ENCODE measurements around the gene PCDHGB4.
"Not testable (repeated sequence)": the region's sequence is repeated elsewhere in the genome, so short reads cannot be mapped to it uniquely, and the experiment has no call there.

PCDHGB4 gene

DNA sequence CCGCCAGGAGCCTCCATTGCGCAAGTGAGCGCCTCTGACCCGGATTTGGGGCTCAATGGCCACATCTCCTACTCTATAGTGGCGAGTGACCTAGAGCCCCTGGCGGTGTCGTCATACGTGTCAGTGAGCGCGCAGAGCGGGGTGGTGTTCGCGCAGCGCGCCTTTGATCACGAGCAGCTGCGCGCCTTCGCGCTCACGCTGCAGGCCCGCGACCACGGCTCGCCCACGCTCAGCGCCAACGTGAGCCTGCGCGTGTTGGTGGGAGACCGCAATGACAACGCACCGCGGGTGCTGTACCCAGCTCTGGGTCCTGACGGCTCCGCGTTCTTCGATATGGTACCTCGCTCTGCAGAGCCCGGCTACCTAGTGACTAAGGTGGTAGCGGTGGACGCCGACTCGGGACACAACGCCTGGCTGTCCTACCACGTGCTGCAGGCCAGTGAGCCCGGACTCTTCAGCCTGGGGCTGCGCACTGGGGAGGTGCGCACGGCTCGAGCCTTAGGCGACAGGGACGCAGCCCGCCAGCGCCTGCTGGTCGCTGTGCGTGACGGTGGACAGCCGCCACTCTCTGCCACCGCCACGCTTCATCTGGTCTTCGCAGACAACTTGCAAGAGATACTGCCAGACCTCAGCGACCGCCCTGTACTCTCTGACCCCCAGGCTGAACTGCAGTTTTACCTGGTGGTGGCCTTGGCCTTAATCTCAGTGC lies 22.3 kb downstream of the PCDHGB4 start:
- H3K4me3 ChIP-seq (ENCODE audit: low read depth, low read length) = no peak overlapping the region
- no peak for TF ChIP-seq CTCF (conservative IDR thresholded peaks at IDR 0.05; ENCODE audit: low read depth, low read length)
- DNase-seq (ENCODE audit: low read depth) = no peak

DNA sequence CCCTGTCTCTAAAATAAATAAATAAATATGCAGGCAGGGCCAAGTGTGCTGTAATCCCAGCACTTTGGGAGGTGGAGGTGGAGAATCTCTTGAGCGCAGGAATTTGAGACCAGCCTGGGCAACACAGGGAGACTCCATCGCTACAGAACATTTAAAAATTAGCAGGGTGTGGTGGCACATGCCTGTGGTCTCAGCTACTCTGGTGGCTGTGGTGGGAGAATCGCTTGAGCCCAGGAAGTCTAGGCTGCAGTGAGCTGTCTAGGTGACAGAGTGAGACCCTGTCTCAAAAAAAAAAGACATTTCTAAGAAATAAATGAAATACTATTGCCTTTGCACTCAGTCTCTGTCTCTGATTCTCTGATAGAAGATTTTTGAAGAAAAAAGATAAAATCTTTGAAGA lies 24.1 kb downstream of the PCDHGB4 start:
- no peak for DNase-seq (ENCODE audit: low read depth)
- TF ChIP-seq CTCF (conservative IDR thresholded peaks at IDR 0.05; ENCODE audit: low read depth, low read length) = no peak
- no peak overlapping the region for H3K4me3 ChIP-seq (ENCODE audit: low read depth, low read length)

DNA sequence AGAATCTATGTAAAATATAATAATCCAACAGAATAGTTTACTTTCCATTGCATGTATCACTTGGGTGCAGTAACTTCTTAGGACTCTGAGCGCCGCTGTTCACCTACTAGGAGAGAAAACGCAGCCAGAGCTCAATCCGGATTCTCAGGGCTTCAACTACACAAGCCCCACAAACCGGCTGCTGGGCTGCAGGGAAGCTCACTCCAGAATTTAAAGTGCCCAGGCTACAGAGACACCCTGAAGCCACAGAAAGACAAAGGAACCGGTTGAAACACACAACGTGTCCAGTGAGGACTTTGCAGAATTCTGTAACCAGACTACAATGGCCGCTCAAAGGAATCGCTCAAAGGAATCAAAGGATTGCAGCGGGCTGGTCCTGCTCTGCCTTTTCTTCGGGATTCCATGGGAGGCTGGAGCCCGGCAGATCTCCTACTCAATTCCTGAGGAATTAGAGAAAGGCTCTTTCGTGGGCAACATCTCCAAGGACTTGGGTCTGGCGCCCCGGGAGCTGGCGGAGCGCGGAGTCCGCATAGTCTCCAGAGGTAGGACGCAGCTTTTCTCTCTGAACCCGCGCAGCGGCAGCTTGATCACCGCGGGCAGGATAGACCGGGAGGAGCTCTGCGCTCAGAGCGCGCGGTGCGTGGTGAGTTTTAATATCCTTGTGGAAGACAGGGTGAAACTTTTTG lies 25.5 kb downstream of the PCDHGB4 start, which contains the start of gene PCDHGA10:
Gene PCDHGA10 (plus strand): TSS at position 134 of the 686 bp plus-strand sequence. CDS start 189 bp downstream, at position 323.
- peak within 1 kb of the TSS; percentile 57 for H3K4me3 ChIP-seq (ENCODE audit: low read depth, low read length)
- peak; percentile 75 for TF ChIP-seq CTCF (conservative IDR thresholded peaks at IDR 0.05; ENCODE audit: low read depth, low read length)
- peak; percentile 83 for DNase-seq (ENCODE audit: low read depth)

GRCh38 chr5:141413540-141414069 lies 26.1 kb downstream of the PCDHGB4 start:
- no peak for DNase-seq (ENCODE audit: low read depth)
- peak overlapping the region; percentile 57 for H3K4me3 ChIP-seq (ENCODE audit: low read depth, low read length)
- TF ChIP-seq CTCF (conservative IDR thresholded peaks at IDR 0.05; ENCODE audit: low read depth, low read length) = no peak

GRCh38 chr5:141414548-141415274 lies 27.2 kb downstream of the PCDHGB4 start:
- not testable (repeated sequence) for H3K4me3 ChIP-seq (ENCODE audit: low read depth, low read length); DNase-seq (ENCODE audit: low read depth)

- not testable (repeated sequence) for H3K4me3 ChIP-seq (ENCODE audit: low read depth, low read length); DNase-seq (ENCODE audit: low read depth)
Measured at GRCh38 chr5:141415275-141415618, 27.7 kb downstream of the PCDHGB4 start.

DNA sequence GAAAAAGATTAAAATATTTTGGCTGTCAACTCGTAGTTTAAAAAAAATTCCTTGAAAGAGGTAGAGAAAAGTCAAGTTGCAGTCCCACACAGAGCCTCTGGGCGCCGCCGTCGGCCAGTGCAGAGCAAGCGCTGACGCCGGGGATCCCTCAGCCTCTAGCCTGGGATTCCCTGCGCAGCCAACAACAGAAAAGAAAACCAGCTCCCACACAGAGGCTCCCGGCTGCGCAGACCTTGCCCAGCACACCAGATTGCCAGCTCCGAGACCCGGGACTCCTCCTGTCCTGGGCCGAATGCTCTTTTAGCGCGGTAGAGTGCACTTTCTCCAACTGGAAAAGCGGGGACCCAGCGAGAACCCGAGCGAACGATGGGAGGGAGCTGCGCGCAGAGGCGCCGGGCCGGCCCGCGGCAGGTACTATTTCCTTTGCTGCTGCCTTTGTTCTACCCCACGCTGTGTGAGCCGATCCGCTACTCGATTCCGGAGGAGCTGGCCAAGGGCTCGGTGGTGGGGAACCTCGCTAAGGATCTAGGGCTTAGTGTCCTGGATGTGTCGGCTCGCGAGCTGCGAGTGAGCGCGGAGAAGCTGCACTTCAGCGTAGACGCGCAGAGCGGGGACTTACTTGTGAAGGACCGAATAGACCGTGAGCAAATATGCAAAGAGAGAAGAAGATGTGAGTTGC lies 30.1 kb downstream of the PCDHGB4 start, which contains the start of gene PCDHGB7:
Gene PCDHGB7 (plus strand): TSS at position 184 of the 679 bp plus-strand sequence. CDS start 183 bp downstream, at position 367.
- peak; percentile 87 for DNase-seq (ENCODE audit: low read depth)
- peak; percentile 86 for TF ChIP-seq CTCF (conservative IDR thresholded peaks at IDR 0.05; ENCODE audit: low read depth, low read length)
- peak within 1 kb of the TSS; percentile 58 for H3K4me3 ChIP-seq (ENCODE audit: low read depth, low read length)

All from choroid plexus epithelial cell (primary cell).